Osteocyte (in vitro differentiated cells): ENCODE results near the gene CCR3. TPM values are rescaled to one million over a fixed set of nuclear protein-coding genes. Genes with fewer than 3 reads are reported as not detected.

Experiments
- DNase-seq: peaks from one replicate; pipeline ENCODE4 v3.0.0; 2021; ENCODE audit warnings: mixed read lengths; ENCODE audit not compliant: unreplicated experiment; ENCODE audit errors: extremely low spot score
- H3K27ac Mint-ChIP-seq: one replicate; pipeline ENCODE4 v1.8.0; 2021; ENCODE audit warnings: mild to moderate bottlenecking, mixed read lengths; ENCODE audit not compliant: unreplicated experiment
- H3K27me3 Mint-ChIP-seq: one replicate; pipeline ENCODE4 v1.8.0; 2021; ENCODE audit warnings: mixed read lengths; ENCODE audit not compliant: unreplicated experiment
- H3K36me3 Mint-ChIP-seq: one replicate; pipeline ENCODE4 v1.8.0; 2021; ENCODE audit warnings: mixed read lengths; ENCODE audit not compliant: unreplicated experiment
- H3K4me1 Mint-ChIP-seq: one replicate; pipeline ENCODE4 v1.8.0; 2021; ENCODE audit warnings: mixed read lengths; ENCODE audit not compliant: unreplicated experiment
- H3K4me3 Mint-ChIP-seq: one replicate; pipeline ENCODE4 v1.8.0; 2021; ENCODE audit warnings: mild to moderate bottlenecking, moderate library complexity, mixed read lengths; ENCODE audit not compliant: unreplicated experiment
- H3K9me3 Mint-ChIP-seq: one replicate; pipeline ENCODE4 v1.8.0; 2021; ENCODE audit warnings: mixed read lengths; ENCODE audit not compliant: unreplicated experiment
- CTCF ChIP-seq: fragments of 200-600 bp; sonication (generic); IDR thresholded peaks from 2 replicates; pipeline ENCODE4 v1.5.0; 2021; ENCODE audit warnings: antibody characterized with exemption, mild to moderate bottlenecking, moderate library complexity
- total RNA-seq: library from RNA; stranded (reverse); gene quantifications from 2 replicates; pipeline ENCODE4 v1.2.1, GENCODE V29; 2021

Gene CCR3
- total RNA-seq, 1 donor from 2014 or later: not detected

- no peaks in the 10 kb centered on the region for H3K4me1 Mint-ChIP-seq
- H3K36me3 Mint-ChIP-seq: no peaks in the 10 kb centered on the region
- H3K4me3 Mint-ChIP-seq: no peak overlapping the region
- no peak for TF ChIP-seq CTCF
- H3K9me3 Mint-ChIP-seq: peaks cover 20% of the 10 kb centered on the region
- peaks cover 6% of the 10 kb centered on the region for H3K27me3 Mint-ChIP-seq
- no peak overlapping the region for H3K27ac Mint-ChIP-seq
- DNase-seq: no peak
Observed at GRCh38 chr3:46280105-46280797, 38.0 kb downstream of the CCR3 start.

DNA sequence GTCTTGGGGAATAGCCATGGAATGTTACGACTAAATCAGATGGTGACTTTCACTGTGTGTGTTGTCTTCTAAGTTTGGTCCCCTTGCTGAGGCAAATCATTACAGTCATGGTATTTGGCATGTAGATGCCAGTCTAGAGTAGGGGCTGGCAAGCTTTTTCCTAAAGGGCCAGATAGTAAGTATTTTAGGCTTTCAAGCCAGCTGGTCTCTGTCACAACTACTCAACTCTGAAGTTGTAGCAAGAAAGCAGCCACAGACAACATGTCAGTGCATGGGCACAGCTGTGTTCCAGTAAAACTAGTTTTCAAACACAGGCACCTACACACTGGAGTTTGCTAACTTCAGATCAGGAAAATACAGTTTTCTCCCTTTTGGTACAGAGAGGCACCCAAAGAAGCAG, 39.3 kb downstream of the CCR3 start:
- no peaks in the 10 kb centered on the region for H3K36me3 Mint-ChIP-seq
- no peak for TF ChIP-seq CTCF

DNA sequence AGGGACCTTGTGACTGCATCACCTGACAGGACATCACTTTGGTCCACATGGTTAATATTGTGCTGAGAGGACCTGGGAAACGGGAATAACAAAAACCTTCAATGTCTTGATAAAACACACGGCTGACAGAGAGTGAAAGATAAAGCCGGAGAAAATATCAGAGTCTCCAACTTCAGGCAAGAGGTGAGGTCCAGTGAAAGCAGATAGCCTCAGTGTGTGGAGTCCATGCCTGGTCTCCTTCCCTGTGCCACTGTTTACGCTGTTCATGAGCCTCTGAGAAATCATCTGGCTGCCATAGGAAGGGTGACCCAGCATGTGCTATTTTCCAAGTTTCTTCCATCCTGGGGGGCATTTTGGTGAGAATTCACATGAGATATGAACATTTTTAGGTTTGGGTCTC, 39.8 kb downstream of the CCR3 start:
- Mint-ChIP-seq H3K9me3 (peaks cover 20% of the 10 kb centered on the region), H3K4me3 (no peak overlapping the region), H3K27me3 (peaks cover 6% of the 10 kb centered on the region), H3K36me3 (no peaks in the 10 kb centered on the region), H3K27ac (no peak overlapping the region), H3K4me1 (no peaks in the 10 kb centered on the region)
- TF ChIP-seq CTCF: no peak
- DNase-seq: no peak

More for the DNA sequence above, 39.3 kb downstream of the CCR3 start:
- Mint-ChIP-seq H3K27me3 (peaks cover 6% of the 10 kb centered on the region), H3K4me3 (no peak overlapping the region), H3K9me3 (peaks cover 20% of the 10 kb centered on the region), H3K4me1 (no peaks in the 10 kb centered on the region), H3K27ac (no peak overlapping the region)
- DNase-seq: no peak

- no peaks in the 10 kb centered on the region for H3K36me3 Mint-ChIP-seq
- H3K4me3 Mint-ChIP-seq: no peak overlapping the region
- no peaks in the 10 kb centered on the region for H3K4me1 Mint-ChIP-seq
- H3K27ac Mint-ChIP-seq: no peak overlapping the region
- peaks cover 15% of the 10 kb centered on the region for H3K9me3 Mint-ChIP-seq
- peaks cover 6% of the 10 kb centered on the region for H3K27me3 Mint-ChIP-seq
- no peak for TF ChIP-seq CTCF
- DNase-seq: no peak
Observed at GRCh38 chr3:46282696-46283095, 40.4 kb downstream of the CCR3 start.

DNA sequence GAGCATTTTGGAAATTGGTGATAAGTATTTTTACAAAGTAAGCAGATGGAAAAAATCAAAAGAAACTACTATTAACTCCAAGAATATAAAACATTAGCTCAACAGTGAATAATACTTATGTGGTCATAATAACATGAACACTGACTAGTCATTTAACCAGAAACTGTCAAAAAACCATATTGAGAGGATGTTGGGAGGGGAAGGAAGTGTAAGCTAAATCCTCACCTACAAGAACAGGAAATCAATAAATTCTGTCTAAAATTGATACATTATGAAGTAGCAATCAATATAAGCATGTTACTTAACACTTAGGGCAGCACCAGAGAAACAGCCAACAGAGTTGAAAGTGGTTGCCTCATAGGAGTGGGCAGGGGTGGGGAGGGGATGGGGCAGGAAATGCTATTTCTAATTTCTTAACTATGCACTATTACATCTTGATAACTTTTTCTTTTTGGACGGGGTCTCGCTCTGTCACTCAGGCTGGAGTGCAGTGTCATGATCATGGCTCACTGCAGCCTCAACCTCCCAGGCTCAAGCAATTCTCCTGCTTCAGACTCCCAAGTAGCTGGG, 41.7 kb downstream of the CCR3 start:
- Mint-ChIP-seq H3K27ac (no peak overlapping the region), H3K4me1 (no peaks in the 10 kb centered on the region), H3K27me3 (peaks cover 8% of the 10 kb centered on the region), H3K36me3 (no peaks in the 10 kb centered on the region), H3K4me3 (no peak overlapping the region), H3K9me3 (peaks cover 12% of the 10 kb centered on the region)
- DNase-seq: no peak
- no peak for TF ChIP-seq CTCF
